Left lobe of liver (tissue), 2 donors: ENCODE measurements around the gene FOSL2. TPM values are rescaled to one million over a fixed set of nuclear protein-coding genes. Genes with fewer than 3 reads are reported as not detected.

Source experiments
- ATAC-seq: fragments of 200-7000 bp; cut with Tn5 transposase; one replicate; pipeline ENCODE4 v1.9.1; 2020; ENCODE audit warnings: mild to moderate bottlenecking, moderate library complexity
- DNase-seq: peaks from one replicate; pipeline ENCODE4 v3.0.0-alpha.2; 2020; ENCODE audit warnings: low spot score
- total RNA-seq: library from RNA; stranded (reverse); gene quantifications from one replicate; pipeline ENCODE4 v1.2.1, GENCODE V29; 2021
- donor health status: DM: no; HTN: no; CAD: no; lungs with moderate emphysema.
- donor health status: DM: no; HTN: yes; CAD: no.

The FOSL2 gene
- total RNA-seq, 1 donor from 2014 or later, result 9.3 TPM

DNA sequence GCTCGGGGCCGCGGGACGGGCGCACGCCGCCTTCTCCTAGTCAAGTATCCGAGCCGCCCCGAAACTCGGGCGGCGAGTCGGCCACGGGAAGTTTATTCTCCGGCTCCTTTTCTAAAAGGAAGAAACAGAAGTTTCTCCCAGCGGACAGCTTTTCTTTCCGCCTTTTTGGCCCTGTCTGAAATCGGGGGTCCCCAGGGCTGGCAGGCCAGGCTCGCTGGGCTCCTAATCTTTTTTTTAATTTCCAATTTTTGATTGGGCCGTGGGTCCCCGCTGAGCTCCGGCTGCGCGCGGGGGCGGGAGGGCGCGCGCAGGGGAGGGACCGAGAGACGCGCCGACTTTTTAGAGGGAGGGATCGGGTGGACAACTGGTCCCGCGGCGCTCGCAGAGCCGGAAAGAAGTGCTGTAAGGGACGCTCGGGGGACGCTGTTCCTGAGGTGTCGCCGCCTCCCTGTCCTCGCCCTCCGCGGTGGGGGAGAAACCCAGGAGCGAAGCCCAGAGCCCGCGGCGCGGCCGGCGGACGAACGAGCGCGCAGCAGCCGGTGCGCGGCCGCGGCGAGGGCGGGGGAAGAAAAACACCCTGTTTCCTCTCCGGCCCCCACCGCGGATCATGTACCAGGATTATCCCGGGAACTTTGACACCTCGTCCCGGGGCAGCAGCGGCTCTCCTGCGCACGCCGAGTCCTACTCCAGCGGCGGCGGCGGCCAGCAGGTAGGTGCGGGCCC, 617 bp downstream of the FOSL2 start:
- DNase-seq, result peak; percentile 80
- ATAC-seq, result peak; percentile 36

- no peak for DNase-seq
- no peak for ATAC-seq
Measured at GRCh38 chr2:28394331-28394877, 1.7 kb downstream of the FOSL2 start.

GRCh38 chr2:28394997-28395333, 2.3 kb downstream of the FOSL2 start:
- ATAC-seq (no peak), DNase-seq (no peak)

GRCh38 chr2:28395334-28396061, 2.8 kb downstream of the FOSL2 start:
- ATAC-seq (peak; percentile 0), DNase-seq (peak; percentile 72)

GRCh38 chr2:28397043-28397381, 4.4 kb downstream of the FOSL2 start:
- ATAC-seq (no peak), DNase-seq (no peak)

GRCh38 chr2:28398101-28398834, 5.6 kb downstream of the FOSL2 start:
- no peak for ATAC-seq
- no peak for DNase-seq

DNA sequence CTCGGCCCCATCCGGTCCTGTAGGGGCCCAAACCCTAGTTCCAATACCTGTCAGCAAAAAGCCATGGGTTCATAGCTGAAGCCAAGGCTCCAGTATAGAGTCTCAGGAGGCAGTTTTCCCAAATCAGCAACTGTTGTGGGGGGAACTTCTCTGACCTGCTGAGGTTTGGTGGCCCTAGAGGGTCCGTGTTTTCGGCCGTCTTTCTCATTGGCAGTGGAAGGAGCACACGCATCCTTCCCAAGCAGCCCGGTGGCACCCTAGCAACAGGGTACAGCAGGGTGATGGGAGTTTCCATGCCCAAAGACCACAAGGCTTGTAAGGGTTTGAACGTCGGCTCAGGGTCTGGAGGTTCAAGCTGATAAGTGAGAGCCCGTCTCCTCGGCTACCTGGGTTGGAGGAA, 6.6 kb downstream of the FOSL2 start:
- DNase-seq (no peak), ATAC-seq (no peak)

DNA sequence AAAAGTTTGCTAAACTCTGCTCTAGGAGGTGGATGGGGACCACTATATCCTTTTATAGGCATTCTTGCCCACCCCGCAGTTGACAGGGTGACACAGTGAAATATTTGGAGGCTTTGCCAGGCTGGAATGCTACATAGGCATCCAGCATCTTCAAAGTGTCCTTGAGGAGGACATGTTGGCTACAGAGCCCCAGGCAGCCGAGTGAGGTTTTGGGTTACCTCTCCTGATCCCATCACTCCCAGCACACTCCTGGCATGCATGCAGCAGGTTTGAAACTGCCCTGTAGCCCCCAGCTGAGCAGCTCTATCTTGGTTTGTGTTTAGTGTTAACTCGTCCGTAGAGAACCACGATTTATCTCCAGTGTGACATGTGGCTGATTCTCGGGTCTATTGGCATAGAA, 7.3 kb downstream of the FOSL2 start:
- ATAC-seq, result no peak
- DNase-seq, result no peak

- ATAC-seq, result no peak
- DNase-seq, result no peak
Measured at GRCh38 chr2:28400419-28400818, 7.8 kb downstream of the FOSL2 start.

DNA sequence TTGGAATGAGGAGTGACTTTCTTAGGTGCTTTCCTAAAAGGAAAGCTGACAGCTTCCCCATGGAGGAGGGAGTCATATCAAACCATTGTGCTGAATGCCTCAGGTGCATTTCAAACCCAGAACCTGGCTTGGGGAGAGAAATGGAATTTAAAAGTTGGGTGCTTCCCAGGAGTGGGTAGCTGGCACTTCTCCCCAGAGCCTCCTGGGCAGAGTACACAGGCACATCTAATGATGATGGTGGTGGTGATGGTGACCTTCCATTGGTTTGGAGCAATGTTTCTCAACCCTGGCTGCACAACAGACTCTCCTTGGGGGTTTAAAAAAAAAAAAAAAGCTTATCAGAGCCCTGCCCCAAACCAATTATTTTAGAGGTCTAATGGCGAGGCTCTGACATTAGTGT, 8.3 kb downstream of the FOSL2 start:
- DNase-seq (no peak), ATAC-seq (peak; percentile 55)

DNA sequence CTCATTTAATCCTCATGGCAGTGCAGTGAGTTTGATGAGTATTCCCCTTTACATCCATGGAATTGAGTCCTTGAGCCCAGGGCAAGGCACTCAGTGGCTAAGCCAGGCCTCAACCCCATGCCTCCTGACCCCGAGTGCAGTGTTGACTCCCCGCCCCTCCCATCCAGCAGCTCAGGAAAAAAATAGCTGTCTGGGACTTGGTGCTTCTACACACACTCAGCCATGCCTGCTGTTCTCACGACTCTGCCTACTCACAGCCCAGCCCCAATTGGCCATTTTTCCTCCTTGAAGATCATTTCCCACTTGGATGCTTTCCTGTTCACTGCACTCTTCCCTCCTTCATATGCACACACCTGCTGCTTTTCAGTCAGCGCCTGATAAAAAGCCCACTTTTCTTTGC, 8.8 kb downstream of the FOSL2 start:
- DNase-seq, result no peak
- ATAC-seq, result no peak

DNA sequence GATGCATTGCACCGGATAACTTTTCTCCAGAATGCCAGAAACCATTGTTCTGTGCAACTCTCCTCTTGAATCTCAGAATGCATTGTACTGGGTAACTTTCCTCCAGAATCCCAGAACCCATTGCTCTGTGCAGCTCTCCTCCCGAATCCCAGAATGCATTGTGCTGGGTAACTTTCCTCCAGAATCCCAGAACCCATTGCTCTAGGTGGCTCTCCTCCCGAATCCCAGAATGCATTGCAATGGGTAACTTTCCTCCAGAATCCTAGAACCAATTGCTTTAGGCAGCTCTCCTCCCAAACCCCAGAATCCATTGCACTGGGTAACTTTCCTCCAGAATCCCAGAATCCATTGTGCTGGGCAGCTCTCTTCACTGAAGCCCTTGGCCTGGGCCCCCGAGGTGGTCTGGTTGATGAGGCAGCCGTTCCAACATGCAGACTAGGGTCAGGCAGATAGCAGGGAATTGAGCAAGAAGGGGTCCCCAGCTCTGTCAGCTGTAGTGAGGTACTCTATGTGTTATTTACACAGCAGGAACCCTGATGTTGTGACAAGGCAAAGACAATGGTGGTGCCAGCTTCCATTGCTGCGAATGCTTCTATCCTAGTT, 9.4 kb downstream of the FOSL2 start:
- DNase-seq, result no peak
- no peak for ATAC-seq

DNA sequence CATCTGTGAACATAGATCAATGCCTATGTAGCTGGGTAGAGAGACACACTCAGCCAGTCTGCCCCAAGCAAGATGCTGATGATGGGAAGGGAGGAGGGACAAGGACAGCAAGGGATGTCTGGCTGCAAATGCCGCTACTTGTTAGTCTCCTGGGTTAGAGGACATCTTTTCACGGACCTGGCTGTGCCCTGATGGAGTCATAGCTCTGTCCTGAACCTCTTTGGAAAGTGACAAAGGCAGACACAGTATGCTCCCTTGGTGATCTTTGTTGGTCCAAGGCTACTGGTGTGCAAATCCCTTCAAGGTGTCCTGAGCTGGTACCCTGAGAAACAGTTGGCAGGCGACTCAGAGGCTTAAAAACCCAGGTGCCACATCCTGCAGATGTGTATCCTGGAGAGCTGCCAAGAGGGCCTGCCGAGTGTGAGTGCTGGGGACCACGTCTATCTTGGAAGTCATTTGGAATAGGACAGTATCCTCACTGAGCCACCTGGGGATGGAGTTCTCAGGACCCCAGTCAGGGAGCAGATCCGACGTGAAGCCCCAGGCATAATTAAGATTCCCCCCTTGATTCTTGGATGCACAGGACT, 10.8 kb downstream of the FOSL2 start:
- ATAC-seq, result no peak
- no peak for DNase-seq

GRCh38 chr2:28404086-28404485, 11.4 kb downstream of the FOSL2 start:
- DNase-seq, result no peak
- ATAC-seq, result no peak

GRCh38 chr2:28405537-28405936, 12.9 kb downstream of the FOSL2 start:
- ATAC-seq, result no peak
- no peak for DNase-seq

- DNase-seq, result no peak
- ATAC-seq, result peak; percentile 16
Measured at GRCh38 chr2:28406276-28407096, 13.8 kb downstream of the FOSL2 start.

- no peak for DNase-seq
- peak; percentile 50 for ATAC-seq
Measured at GRCh38 chr2:28407131-28407975, 14.7 kb downstream of the FOSL2 start.

- DNase-seq (no peak), ATAC-seq (peak; percentile 77)
Measured at GRCh38 chr2:28407976-28408690, 15.5 kb downstream of the FOSL2 start.
